ENCODE measurements around the gene BTBD2.

Gene BTBD2

GRCh38 chr19:1985588-1986356 lies 29.7 kb downstream of the BTBD2 start:
- DNase-seq (ENCODE audit: insufficient read length), result no peak
- FAIRE-seq, result no peak
- TF ChIP-seq POLR2A (IDR thresholded peaks at IDR 0.05; ENCODE audit: low read depth, low read length), result no peak
- TF ChIP-seq POLR2AphosphoS5 (IDR thresholded peaks at IDR 0.05; ENCODE audit: low read depth, low read length), result no peak
- no peak for TF ChIP-seq TAF1 (IDR thresholded peaks at IDR 0.05; ENCODE audit: borderline replicate concordance, low read depth, low read length)

GRCh38 chr19:1984357-1984756 lies 31.2 kb downstream of the BTBD2 start:
- TF ChIP-seq TAF1 (IDR thresholded peaks at IDR 0.05; ENCODE audit: borderline replicate concordance, low read depth, low read length) (no peak), POLR2AphosphoS5 (IDR thresholded peaks at IDR 0.05; ENCODE audit: low read depth, low read length) (no peak), POLR2A (IDR thresholded peaks at IDR 0.05; ENCODE audit: low read depth, low read length) (no peak)
- DNase-seq (ENCODE audit: insufficient read length) (no peak), FAIRE-seq (no peak)

GRCh38 chr19:1981253-1981652 lies 34.3 kb downstream of the BTBD2 start:
- DNase-seq (ENCODE audit: insufficient read length) (no peak), FAIRE-seq (no peak)
- TF ChIP-seq POLR2A (IDR thresholded peaks at IDR 0.05; ENCODE audit: low read depth, low read length) (no peak), POLR2AphosphoS5 (IDR thresholded peaks at IDR 0.05; ENCODE audit: low read depth, low read length) (no peak), TAF1 (IDR thresholded peaks at IDR 0.05; ENCODE audit: borderline replicate concordance, low read depth, low read length) (no peak)

- no peak for DNase-seq (ENCODE audit: insufficient read length)
- TF ChIP-seq POLR2A (IDR thresholded peaks at IDR 0.05; ENCODE audit: low read depth, low read length), result no peak
- TF ChIP-seq POLR2AphosphoS5 (IDR thresholded peaks at IDR 0.05; ENCODE audit: low read depth, low read length), result no peak
- TF ChIP-seq TAF1 (IDR thresholded peaks at IDR 0.05; ENCODE audit: borderline replicate concordance, low read depth, low read length), result no peak
- no peak for FAIRE-seq
Measured at GRCh38 chr19:1980809-1981181, 34.7 kb downstream of the BTBD2 start.

GRCh38 chr19:1980091-1980808 lies 35.3 kb downstream of the BTBD2 start:
- TF ChIP-seq POLR2AphosphoS5 (IDR thresholded peaks at IDR 0.05; ENCODE audit: low read depth, low read length) (no peak), POLR2A (IDR thresholded peaks at IDR 0.05; ENCODE audit: low read depth, low read length) (no peak), TAF1 (IDR thresholded peaks at IDR 0.05; ENCODE audit: borderline replicate concordance, low read depth, low read length) (no peak)
- DNase-seq (ENCODE audit: insufficient read length), result no peak
- no peak for FAIRE-seq

GRCh38 chr19:1979642-1980041 lies 35.9 kb downstream of the BTBD2 start:
- no peak for TF ChIP-seq POLR2A (IDR thresholded peaks at IDR 0.05; ENCODE audit: low read depth, low read length)
- no peak for TF ChIP-seq TAF1 (IDR thresholded peaks at IDR 0.05; ENCODE audit: borderline replicate concordance, low read depth, low read length)
- no peak for TF ChIP-seq POLR2AphosphoS5 (IDR thresholded peaks at IDR 0.05; ENCODE audit: low read depth, low read length)
- FAIRE-seq (no peak), DNase-seq (ENCODE audit: insufficient read length) (no peak)

GRCh38 chr19:1979017-1979416 lies 36.5 kb downstream of the BTBD2 start:
- DNase-seq (ENCODE audit: insufficient read length), result no peak
- TF ChIP-seq POLR2A (IDR thresholded peaks at IDR 0.05; ENCODE audit: low read depth, low read length) (no peak), TAF1 (IDR thresholded peaks at IDR 0.05; ENCODE audit: borderline replicate concordance, low read depth, low read length) (no peak)
- FAIRE-seq, result no peak

GRCh38 chr19:1978346-1978894 lies 37.1 kb downstream of the BTBD2 start:
- no peak for FAIRE-seq
- no peak for DNase-seq (ENCODE audit: insufficient read length)
- TF ChIP-seq POLR2AphosphoS5 (IDR thresholded peaks at IDR 0.05; ENCODE audit: low read depth, low read length) (no peak), POLR2A (IDR thresholded peaks at IDR 0.05; ENCODE audit: low read depth, low read length) (no peak), TAF1 (IDR thresholded peaks at IDR 0.05; ENCODE audit: borderline replicate concordance, low read depth, low read length) (no peak)

GRCh38 chr19:1977120-1977519 lies 38.4 kb downstream of the BTBD2 start:
- DNase-seq (ENCODE audit: insufficient read length) (no peak), FAIRE-seq (no peak)
- TF ChIP-seq TAF1 (IDR thresholded peaks at IDR 0.05; ENCODE audit: borderline replicate concordance, low read depth, low read length) (no peak), POLR2A (IDR thresholded peaks at IDR 0.05; ENCODE audit: low read depth, low read length) (no peak), POLR2AphosphoS5 (IDR thresholded peaks at IDR 0.05; ENCODE audit: low read depth, low read length) (no peak)

GRCh38 chr19:1975162-1975480 lies 40.4 kb downstream of the BTBD2 start:
- TF ChIP-seq POLR2A (IDR thresholded peaks at IDR 0.05; ENCODE audit: low read depth, low read length), result no peak
- DNase-seq (ENCODE audit: insufficient read length), result no peak
- FAIRE-seq, result no peak

- FAIRE-seq (no peak), DNase-seq (ENCODE audit: insufficient read length) (no peak)
- no peak for TF ChIP-seq TAF1 (IDR thresholded peaks at IDR 0.05; ENCODE audit: borderline replicate concordance, low read depth, low read length)
- TF ChIP-seq POLR2AphosphoS5 (IDR thresholded peaks at IDR 0.05; ENCODE audit: low read depth, low read length), result no peak
- TF ChIP-seq POLR2A (IDR thresholded peaks at IDR 0.05; ENCODE audit: low read depth, low read length), result no peak
Measured at GRCh38 chr19:1974381-1975161, 40.9 kb downstream of the BTBD2 start.
